Measurements from ENCODE around the gene NGFR.

NGFR gene

GRCh38 chr17:49489348-49489747 lies 5.7 kb upstream of the NGFR start:
- H3K36me3 ChIP-seq (replicated peaks; ENCODE audit: insufficient read depth, low read length), result no peaks in the 10 kb centered on the region
- H3K27ac ChIP-seq (ENCODE audit: low read length), result no peak overlapping the region
- H3F3A ChIP-seq (ENCODE audit: insufficient read depth, low read length), result no peaks in the 10 kb centered on the region
- TF ChIP-seq, protein P1, sequence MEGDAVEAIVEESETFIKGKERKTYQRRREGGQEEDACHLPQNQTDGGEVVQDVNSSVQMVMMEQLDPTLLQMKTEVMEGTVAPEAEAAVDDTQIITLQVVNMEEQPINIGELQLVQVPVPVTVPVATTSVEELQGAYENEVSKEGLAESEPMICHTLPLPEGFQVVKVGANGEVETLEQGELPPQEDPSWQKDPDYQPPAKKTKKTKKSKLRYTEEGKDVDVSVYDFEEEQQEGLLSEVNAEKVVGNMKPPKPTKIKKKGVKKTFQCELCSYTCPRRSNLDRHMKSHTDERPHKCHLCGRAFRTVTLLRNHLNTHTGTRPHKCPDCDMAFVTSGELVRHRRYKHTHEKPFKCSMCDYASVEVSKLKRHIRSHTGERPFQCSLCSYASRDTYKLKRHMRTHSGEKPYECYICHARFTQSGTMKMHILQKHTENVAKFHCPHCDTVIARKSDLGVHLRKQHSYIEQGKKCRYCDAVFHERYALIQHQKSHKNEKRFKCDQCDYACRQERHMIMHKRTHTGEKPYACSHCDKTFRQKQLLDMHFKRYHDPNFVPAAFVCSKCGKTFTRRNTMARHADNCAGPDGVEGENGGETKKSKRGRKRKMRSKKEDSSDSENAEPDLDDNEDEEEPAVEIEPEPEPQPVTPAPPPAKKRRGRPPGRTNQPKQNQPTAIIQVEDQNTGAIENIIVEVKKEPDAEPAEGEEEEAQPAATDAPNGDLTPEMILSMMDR (IDR thresholded peaks at IDR 0.05; ENCODE audit: low read length), result no peak
- no peak for TF ChIP-seq EZH2phosphoT487 (IDR thresholded peaks at IDR 0.05; ENCODE audit: low read length)
- no peak for TF ChIP-seq EZH2 (optimal IDR thresholded peaks at IDR 0.05; ENCODE audit: low read depth, low read length)
- no peak overlapping the region for H2AFZ ChIP-seq (ENCODE audit: low read length)
- no peaks in the 10 kb centered on the region for H4K20me1 ChIP-seq (ENCODE audit: insufficient read depth, low read length)
- no peaks in the 10 kb centered on the region for H3K79me2 ChIP-seq (ENCODE audit: low read length)
- no peaks in the 10 kb centered on the region for H3K9me2 ChIP-seq (replicated peaks; ENCODE audit: insufficient read depth, low read length)
- no peak overlapping the region for H3K4me2 ChIP-seq (ENCODE audit: low read depth, low read length)
- no peak overlapping the region for H3K4me3 ChIP-seq (ENCODE audit: low read length)
- DNase-seq, result no peak
- peaks cover 96% of the 10 kb centered on the region for H3K27me3 ChIP-seq (replicated peaks; ENCODE audit: insufficient read depth, low read length)
- H3K9ac ChIP-seq (ENCODE audit: low read length), result no peak overlapping the region
- H3K9me3 ChIP-seq (replicated peaks; ENCODE audit: insufficient read depth, low read length), result no peaks in the 10 kb centered on the region
- no peaks in the 10 kb centered on the region for H3K4me1 ChIP-seq (ENCODE audit: low read length)

DNA sequence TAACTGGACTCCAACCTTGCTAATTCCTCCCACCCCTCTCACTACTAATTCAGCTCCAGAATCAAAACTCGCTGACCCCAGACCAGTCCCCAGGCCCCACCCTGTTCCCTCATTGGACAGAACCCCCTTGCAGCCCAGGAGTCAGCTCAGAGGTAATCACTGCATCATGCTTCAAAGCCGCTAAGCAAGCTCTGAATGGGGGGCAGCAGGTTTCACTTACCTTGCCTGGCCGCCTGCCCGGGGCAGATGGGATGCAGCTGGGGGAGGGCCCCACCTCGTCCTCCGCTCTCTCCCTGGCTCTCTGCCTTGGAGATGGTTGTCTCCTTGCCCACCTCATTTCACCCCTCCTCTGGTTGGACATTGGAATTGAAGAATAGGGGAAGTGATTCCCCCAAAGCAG lies 4.8 kb upstream of the NGFR start:
- TF ChIP-seq EZH2phosphoT487 (IDR thresholded peaks at IDR 0.05; ENCODE audit: low read length) (no peak), EZH2 (optimal IDR thresholded peaks at IDR 0.05; ENCODE audit: low read depth, low read length) (no peak)
- TF ChIP-seq, protein P1 (IDR thresholded peaks at IDR 0.05; ENCODE audit: low read length), result no peak
- Histone ChIP-seq H3K9me3 (replicated peaks; ENCODE audit: insufficient read depth, low read length) (no peaks in the 10 kb centered on the region), H3K79me2 (ENCODE audit: low read length) (no peaks in the 10 kb centered on the region), H3K36me3 (replicated peaks; ENCODE audit: insufficient read depth, low read length) (no peaks in the 10 kb centered on the region), H4K20me1 (ENCODE audit: insufficient read depth, low read length) (no peaks in the 10 kb centered on the region), H3K27me3 (replicated peaks; ENCODE audit: insufficient read depth, low read length) (peaks cover 94% of the 10 kb centered on the region), H3F3A (ENCODE audit: insufficient read depth, low read length) (no peaks in the 10 kb centered on the region), H3K9me2 (replicated peaks; ENCODE audit: insufficient read depth, low read length) (no peaks in the 10 kb centered on the region), H3K4me1 (ENCODE audit: low read length) (no peaks in the 10 kb centered on the region), H2AFZ (ENCODE audit: low read length) (no peak overlapping the region), H3K4me2 (ENCODE audit: low read depth, low read length) (no peak overlapping the region), H3K27ac (ENCODE audit: low read length) (no peak overlapping the region), H3K4me3 (ENCODE audit: low read length) (no peak overlapping the region), H3K9ac (ENCODE audit: low read length) (no peak overlapping the region)
- DNase-seq, result no peak

DNA sequence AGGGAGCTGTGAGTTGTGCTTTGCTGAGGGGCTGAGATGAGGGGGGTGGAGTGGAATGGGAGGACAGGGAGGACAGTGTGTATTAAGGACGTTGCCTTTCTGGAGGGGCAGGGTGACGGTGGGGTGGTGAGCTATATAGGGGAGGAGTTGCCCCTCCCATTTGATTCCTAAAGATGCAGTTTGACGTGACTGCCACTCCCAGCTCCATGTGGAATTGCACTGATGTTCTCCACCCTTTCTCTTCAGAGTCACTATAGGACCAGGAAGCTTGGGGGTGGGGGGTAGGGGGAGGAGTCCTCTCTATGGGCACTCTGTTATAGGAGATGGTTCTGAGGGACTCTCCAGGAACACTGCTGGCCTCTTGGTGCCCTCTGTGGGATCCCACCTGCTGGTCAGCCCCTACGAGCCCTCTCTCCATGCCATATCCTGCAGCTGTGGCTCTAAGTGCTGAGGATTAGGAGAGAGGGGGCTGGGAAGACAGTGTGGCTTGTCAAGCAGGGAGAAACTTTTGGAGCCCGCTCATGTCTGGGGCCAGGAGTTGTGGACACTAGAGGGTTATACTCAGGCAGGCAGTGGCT lies 3.8 kb upstream of the NGFR start:
- no peak for DNase-seq
- no peaks in the 10 kb centered on the region for H4K20me1 ChIP-seq (ENCODE audit: insufficient read depth, low read length)
- TF ChIP-seq EZH2phosphoT487 (IDR thresholded peaks at IDR 0.05; ENCODE audit: low read length), result no peak
- no peak for TF ChIP-seq EZH2 (optimal IDR thresholded peaks at IDR 0.05; ENCODE audit: low read depth, low read length)
- TF ChIP-seq, protein P1 (IDR thresholded peaks at IDR 0.05; ENCODE audit: low read length), result no peak
- H3K27me3 ChIP-seq (replicated peaks; ENCODE audit: insufficient read depth, low read length), result peaks cover 94% of the 10 kb centered on the region
- H2AFZ ChIP-seq (ENCODE audit: low read length), result no peak overlapping the region
- H3K36me3 ChIP-seq (replicated peaks; ENCODE audit: insufficient read depth, low read length), result no peaks in the 10 kb centered on the region
- H3K9me3 ChIP-seq (replicated peaks; ENCODE audit: insufficient read depth, low read length), result no peaks in the 10 kb centered on the region
- no peaks in the 10 kb centered on the region for H3F3A ChIP-seq (ENCODE audit: insufficient read depth, low read length)
- no peak overlapping the region for H3K27ac ChIP-seq (ENCODE audit: low read length)
- no peaks in the 10 kb centered on the region for H3K9me2 ChIP-seq (replicated peaks; ENCODE audit: insufficient read depth, low read length)
- H3K4me2 ChIP-seq (ENCODE audit: low read depth, low read length), result no peak overlapping the region
- H3K9ac ChIP-seq (ENCODE audit: low read length), result no peak overlapping the region
- H3K4me1 ChIP-seq (ENCODE audit: low read length), result peaks cover 6% of the 10 kb centered on the region; the same call in 1 of the 2 replicates
- H3K79me2 ChIP-seq (ENCODE audit: low read length), result no peaks in the 10 kb centered on the region
- H3K4me3 ChIP-seq (ENCODE audit: low read length), result no peak overlapping the region
